ENCODE results near the gene RPTOR. TPM values are rescaled to one million over a fixed set of nuclear protein-coding genes. Genes with fewer than 3 reads are reported as not detected.

Gene RPTOR
- total RNA-seq, 1 experiment from 2014 or later: 46.2 TPM

DNA sequence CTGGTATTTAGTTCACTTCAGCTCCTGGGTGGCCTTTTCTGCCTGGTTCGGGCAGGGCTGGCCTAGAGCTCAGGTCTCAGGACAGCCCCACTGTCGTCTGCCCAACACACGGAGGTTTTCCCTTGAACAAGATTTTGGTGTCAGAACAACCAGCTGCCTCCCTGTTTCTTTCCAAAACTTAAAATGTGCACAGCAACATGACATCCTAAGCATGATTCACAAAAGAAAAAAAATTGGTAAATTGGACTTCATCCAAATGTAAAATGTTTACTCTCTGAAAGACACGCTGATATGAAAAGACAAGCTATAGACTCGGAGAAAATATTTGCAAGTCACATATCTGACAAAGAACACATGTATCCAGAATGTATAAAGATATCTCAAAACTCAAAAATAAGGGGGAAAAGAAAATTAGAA lies 249.2 kb downstream of the RPTOR start:
- peak; percentile 81 for DNase-seq
- H3K9me2 ChIP-seq (replicated peaks; ENCODE audit: low read length): no peaks in the 10 kb centered on the region
- H3K27ac ChIP-seq (ENCODE audit: low read length): peak overlapping the region; percentile 95
- peaks cover 28% of the 10 kb centered on the region for H3K79me2 ChIP-seq (ENCODE audit: low read length)
- H3F3A ChIP-seq (ENCODE audit: low read length, unreplicated experiment): no peaks in the 10 kb centered on the region
- intact Hi-C loops (cut with micrococcal nuclease): loop anchor here (2.0 kb wide), 2 partner anchors 33 to 39 kb away; no protein-coding TSS in a partner anchor
- TF ChIP-seq, protein P1, sequence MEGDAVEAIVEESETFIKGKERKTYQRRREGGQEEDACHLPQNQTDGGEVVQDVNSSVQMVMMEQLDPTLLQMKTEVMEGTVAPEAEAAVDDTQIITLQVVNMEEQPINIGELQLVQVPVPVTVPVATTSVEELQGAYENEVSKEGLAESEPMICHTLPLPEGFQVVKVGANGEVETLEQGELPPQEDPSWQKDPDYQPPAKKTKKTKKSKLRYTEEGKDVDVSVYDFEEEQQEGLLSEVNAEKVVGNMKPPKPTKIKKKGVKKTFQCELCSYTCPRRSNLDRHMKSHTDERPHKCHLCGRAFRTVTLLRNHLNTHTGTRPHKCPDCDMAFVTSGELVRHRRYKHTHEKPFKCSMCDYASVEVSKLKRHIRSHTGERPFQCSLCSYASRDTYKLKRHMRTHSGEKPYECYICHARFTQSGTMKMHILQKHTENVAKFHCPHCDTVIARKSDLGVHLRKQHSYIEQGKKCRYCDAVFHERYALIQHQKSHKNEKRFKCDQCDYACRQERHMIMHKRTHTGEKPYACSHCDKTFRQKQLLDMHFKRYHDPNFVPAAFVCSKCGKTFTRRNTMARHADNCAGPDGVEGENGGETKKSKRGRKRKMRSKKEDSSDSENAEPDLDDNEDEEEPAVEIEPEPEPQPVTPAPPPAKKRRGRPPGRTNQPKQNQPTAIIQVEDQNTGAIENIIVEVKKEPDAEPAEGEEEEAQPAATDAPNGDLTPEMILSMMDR (conservative IDR thresholded peaks at IDR 0.05; ENCODE audit: low read depth, low read length): no peak
- TF ChIP-seq EZH2phosphoT487 (IDR thresholded peaks at IDR 0.05; ENCODE audit: borderline replicate concordance, low read length) (no peak), EZH2 (IDR thresholded peaks at IDR 0.05; ENCODE audit: low read length, unreplicated experiment) (no peak)
- no TSS peak for BruUV-seq (replicated peaks)
- ATAC-seq: no peak
- 0 out of 2 replicates have a peak, but pooled peaks cover 7% of the 10 kb centered on the region for H3K36me3 ChIP-seq (ENCODE audit: low read depth, low read length)
- no peak overlapping the region for H2AFZ ChIP-seq (ENCODE audit: low read length)
- H4K20me1 ChIP-seq (ENCODE audit: low read length): no peaks in the 10 kb centered on the region
- no peak overlapping the region for H3K4me3 ChIP-seq (ENCODE audit: low read length)
- CTCF ChIA-PET: no interaction called here
- POLR2A ChIA-PET (ENCODE audit: unreplicated experiment): interaction anchor here (0.7 kb wide), 1 partner anchor 98 kb away, joined by 3 read pairs; no protein-coding TSS in a partner anchor
- H3K9ac ChIP-seq (ENCODE audit: low read length): peak overlapping the region; percentile 84
- H3K9me3 ChIP-seq (ENCODE audit: low read length): no peaks in the 10 kb centered on the region
- H3K27me3 ChIP-seq (ENCODE audit: low read length): no peaks in the 10 kb centered on the region
- peak overlapping the region; percentile 61 for H3K4me2 ChIP-seq (ENCODE audit: low read length)
- peaks cover 53% of the 10 kb centered on the region for H3K4me1 ChIP-seq (ENCODE audit: insufficient read depth, low read length)

DNA sequence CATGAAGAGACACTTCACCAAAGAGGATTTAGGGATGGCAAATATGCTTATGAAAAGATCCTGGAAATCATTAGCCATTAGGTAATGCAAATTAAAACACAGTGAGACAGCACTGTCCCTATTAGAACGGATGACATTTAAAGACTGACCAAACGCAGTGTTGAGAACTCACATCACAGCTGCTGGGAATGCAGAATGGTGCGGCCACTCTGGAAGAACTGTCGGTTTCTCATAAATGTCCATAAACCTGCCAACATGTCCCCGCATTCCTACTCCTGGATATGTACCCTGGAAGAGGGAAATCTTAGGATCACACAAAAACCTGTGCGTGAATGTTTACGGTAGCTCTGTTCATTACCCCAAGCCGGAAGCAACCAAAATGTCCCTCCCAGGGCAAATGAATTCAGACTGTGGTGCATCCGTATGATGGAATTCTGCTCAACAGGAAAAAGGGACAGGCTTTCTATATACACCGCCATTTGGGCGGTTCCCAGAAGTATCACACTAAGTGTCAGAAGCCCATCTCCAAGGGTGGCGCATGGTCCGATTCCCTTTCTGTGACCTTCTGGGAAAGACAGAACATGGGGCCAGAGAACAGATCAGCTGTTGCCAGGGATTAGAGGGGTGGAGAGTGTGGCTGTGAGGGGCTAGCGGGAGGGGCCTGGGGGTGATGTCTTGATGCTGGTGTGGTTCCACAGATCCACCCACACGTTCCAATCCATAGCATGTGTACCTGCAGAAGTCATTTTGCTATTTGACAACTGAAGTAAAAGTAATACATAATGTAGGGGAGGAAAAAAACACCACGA lies 249.8 kb downstream of the RPTOR start:
- Histone ChIP-seq H3K27ac (ENCODE audit: low read length) (peak overlapping the region; percentile 95), H3K36me3 (ENCODE audit: low read depth, low read length) (0 out of 2 replicates have a peak, but pooled peaks cover 7% of the 10 kb centered on the region), H3K27me3 (ENCODE audit: low read length) (no peaks in the 10 kb centered on the region), H3K9me2 (replicated peaks; ENCODE audit: low read length) (no peaks in the 10 kb centered on the region), H2AFZ (ENCODE audit: low read length) (no peak overlapping the region), H3K4me3 (ENCODE audit: low read length) (no peak overlapping the region), H4K20me1 (ENCODE audit: low read length) (no peaks in the 10 kb centered on the region), H3F3A (ENCODE audit: low read length, unreplicated experiment) (no peaks in the 10 kb centered on the region), H3K4me2 (ENCODE audit: low read length) (peak overlapping the region; percentile 61), H3K79me2 (ENCODE audit: low read length) (peaks cover 23% of the 10 kb centered on the region), H3K9me3 (ENCODE audit: low read length) (no peaks in the 10 kb centered on the region), H3K9ac (ENCODE audit: low read length) (peak overlapping the region; percentile 84), H3K4me1 (ENCODE audit: insufficient read depth, low read length) (peaks cover 47% of the 10 kb centered on the region)
- TF ChIP-seq EZH2 (IDR thresholded peaks at IDR 0.05; ENCODE audit: low read length, unreplicated experiment): no peak
- no peak for TF ChIP-seq EZH2phosphoT487 (IDR thresholded peaks at IDR 0.05; ENCODE audit: borderline replicate concordance, low read length)
- TF ChIP-seq, protein P1 (conservative IDR thresholded peaks at IDR 0.05; ENCODE audit: low read depth, low read length): no peak
- ATAC-seq (no peak), DNase-seq (no peak)
- intact Hi-C loops (cut with micrococcal nuclease): loop anchor here (2.0 kb wide), 1 partner anchor 32 kb away; no protein-coding TSS in a partner anchor
- BruUV-seq (replicated peaks): no TSS peak
- POLR2A ChIA-PET (ENCODE audit: unreplicated experiment): interaction anchor here (0.7 kb wide), 1 partner anchor 97 kb away, joined by 3 read pairs; no protein-coding TSS in a partner anchor
- CTCF ChIA-PET: no interaction called here
